Measurements from ENCODE around the gene NCOA3.
A peak's percentile ranks its signal among the peaks of the same experiment; 100 is the strongest.

NCOA3 gene

DNA sequence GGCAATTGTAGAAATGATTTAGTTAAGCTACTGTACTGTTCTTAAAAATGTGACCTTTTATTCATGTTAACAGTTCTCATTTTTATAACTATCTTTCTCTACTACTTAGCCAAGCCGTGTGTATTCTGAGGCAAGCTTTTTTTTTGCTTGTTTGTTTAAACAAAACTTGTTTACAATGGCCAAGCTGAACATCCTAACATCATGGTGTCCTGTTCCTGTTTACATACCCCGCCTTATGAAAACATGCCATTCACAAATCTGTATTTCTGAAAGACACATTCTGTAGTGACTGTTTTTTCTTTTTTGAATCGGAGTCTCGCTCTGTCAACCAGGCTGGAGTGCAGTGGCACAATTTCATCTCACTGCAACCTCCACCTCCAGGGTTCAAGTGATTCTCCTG lies 140.9 kb downstream of the NCOA3 start:
- no peak for DNase-seq

DNA sequence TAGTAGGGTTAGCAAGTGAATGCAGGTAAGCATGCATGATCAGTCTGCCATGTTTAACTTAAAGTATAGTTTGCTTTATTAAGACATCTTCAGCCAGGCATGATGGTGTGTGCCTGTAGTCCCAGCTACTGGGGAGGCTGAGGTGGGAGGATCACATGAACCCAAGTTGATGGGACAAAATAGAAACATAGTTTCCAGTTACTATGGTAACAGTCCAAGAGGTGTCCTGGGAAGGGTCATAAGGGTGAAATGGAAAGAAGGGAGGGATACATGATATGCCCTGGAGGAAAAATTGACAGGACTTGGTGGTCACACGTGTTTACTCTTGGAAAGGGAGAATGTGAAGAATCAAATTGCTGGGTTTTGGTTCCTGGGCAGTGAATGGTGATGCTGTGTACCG lies 143.9 kb downstream of the NCOA3 start:
- no peak for DNase-seq

DNA sequence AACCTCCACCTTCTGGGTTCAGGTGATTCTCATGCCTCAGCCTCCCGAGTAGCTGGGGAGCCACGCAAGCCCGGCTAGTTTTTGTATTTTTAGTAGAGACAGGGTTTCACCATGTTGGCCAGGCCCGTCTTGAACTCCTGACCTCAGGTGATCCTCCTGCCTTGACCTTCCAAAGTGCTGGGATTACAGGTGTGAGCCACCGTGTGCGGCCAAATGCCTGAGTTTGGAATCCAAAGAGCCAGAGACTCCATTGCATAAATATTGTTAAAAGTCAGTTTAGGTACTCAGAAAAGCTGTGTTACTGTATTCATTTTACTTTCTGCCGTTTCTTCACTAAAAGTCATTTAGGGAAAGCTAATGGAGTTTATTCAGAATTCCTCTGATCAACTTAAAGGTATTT lies 146.3 kb downstream of the NCOA3 start:
- no peak for DNase-seq

DNA sequence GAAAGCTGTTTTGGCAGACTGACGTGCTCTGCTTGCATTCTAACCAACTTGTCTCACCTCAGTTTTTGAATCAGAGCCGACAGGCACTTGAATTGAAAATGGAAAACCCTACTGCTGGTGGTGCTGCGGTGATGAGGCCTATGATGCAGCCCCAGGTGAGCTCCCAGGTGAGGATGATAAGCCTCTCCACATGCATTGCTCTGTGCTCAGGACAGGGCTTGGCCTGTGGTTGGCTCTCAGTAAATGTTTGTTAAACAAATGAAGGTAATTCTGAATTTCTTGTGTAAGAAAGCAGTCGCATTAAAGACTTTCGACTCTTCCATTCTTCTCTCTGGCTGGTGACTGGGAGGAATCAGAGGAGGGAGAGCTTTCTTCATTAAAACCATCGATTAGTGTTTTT lies 147.3 kb downstream of the NCOA3 start:
- DNase-seq = no peak

DNA sequence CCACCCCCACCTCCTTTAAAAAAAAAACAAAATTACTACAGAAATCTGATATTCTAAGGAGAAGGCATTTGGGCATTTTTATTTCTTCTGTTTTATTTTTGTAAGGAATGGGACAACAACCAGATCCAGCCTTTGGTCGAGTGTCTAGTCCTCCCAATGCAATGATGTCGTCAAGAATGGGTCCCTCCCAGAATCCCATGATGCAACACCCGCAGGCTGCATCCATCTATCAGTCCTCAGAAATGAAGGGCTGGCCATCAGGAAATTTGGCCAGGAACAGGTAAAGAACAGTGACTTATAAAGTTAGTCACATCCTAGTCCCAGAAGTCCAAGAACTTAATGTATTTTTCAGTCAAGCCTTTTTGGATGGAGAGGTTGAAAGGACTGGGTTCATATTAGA lies 150.6 kb downstream of the NCOA3 start:
- no peak for DNase-seq

DNA sequence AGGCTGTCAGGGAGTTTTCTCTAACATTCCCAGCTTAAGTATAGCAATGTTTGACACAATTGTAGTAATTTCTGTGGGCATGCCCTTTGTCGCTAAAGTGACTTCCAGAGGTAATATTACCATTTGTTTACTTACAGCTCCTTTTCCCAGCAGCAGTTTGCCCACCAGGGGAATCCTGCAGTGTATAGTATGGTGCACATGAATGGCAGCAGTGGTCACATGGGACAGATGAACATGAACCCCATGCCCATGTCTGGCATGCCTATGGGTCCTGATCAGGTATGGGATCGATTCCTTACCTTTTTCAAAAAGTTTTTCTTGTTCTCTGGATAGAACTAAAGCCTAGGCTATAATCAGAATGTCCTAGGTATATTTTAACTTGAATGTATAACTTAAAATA lies 151.1 kb downstream of the NCOA3 start:
- DNase-seq = no peak

DNA sequence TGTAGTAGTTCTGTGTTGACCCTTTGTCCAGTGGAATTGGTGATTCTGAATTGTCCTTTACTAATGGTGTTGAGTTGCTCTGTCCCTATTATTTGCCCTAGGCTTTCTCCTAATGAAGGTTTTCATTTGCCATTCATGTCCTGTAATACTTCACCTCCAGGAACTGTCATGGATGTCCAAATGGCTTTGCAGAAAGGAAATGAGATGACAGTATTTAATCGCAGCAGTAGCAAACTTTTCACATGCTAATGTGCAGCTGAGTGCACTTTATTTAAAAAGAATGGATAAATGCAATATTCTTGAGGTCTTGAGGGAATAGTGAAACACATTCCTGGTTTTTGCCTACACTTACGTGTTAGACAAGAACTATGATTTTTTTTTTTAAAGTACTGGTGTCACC lies 152.2 kb downstream of the NCOA3 start:
- no peak for DNase-seq

DNA sequence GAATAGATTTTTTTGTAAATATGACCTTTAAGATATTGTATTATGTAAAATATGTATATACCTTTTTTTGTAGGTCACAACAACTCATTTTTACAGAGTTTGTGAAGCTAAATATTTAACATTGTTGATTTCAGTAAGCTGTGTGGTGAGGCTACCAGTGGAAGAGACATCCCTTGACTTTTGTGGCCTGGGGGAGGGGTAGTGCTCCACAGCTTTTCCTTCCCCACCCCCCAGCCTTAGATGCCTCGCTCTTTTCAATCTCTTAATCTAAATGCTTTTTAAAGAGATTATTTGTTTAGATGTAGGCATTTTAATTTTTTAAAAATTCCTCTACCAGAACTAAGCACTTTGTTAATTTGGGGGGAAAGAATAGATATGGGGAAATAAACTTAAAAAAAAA lies 152.7 kb downstream of the NCOA3 start:
- DNase-seq = no peak

DNA sequence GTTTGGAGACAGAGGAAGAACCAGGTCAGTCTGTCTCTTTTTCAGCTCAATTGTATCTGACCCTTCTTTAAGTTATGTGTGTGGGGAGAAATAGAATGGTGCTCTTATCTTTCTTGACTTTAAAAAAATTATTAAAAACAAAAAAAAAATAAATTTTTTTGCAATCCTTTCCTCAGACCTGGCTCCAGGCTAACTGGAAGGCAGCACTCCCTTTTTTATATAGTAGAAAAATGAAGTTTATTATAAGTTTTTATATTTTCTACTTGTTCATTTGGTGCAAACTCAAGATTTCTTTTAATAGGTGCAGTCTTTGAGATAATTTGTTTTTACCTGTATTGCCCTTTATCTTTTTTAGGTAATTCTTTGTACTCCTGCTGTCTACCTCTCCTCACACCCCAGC lies 153.9 kb downstream of the NCOA3 start:
- DNase-seq = no peak

DNA sequence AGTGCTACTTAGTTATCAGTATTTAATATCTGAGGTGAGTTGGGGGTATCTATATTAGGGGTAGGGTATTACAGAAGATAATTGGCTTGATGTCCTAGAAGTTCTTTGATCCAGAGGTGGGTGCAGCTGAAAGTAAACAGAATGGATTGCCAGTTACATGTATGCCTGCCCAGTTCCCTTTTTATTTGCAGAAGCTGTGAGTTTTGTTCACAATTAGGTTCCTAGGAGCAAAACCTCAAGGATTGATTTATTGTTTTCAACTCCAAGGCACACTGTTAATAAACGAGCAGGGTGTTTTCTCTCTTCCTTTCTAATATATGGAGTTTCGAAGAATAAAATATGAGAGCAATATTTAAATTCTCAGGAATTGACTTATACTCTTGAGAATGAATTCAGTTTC lies 154.6 kb downstream of the NCOA3 start:
- no peak for DNase-seq

DNA sequence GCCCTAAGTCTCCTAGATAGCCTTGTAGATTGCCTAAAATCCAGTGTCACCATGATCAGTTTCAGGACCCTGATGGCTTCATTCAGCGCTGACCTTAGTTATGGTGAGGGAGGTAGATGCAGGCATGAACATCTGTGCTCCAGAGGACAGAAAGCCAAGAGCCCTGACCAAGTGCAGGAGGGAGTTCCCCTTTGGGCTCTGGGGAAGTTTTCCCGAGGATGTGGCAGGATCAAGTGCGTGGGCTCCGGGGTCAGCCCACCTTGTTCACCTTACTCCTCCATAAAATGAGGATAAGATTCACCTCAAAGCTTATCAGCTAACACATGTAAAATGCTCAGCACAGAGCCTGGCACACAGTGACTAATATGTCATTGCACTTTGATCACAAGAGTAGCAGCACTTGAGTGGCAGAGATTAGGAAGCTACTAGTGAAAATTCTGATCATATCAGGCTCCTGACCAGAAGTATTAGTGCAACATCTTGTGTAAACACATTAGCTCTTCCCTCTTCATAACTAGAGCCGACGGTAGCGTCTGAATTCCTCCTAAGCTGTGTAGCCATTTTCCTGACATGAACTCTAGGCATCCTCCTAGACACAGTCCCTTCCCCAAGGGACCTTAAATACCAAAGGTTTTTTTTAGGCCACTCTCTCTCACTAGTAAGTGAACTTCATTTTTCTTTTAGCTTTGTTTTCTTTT lies 158.4 kb downstream of the NCOA3 start:
- no peak for DNase-seq

DNA sequence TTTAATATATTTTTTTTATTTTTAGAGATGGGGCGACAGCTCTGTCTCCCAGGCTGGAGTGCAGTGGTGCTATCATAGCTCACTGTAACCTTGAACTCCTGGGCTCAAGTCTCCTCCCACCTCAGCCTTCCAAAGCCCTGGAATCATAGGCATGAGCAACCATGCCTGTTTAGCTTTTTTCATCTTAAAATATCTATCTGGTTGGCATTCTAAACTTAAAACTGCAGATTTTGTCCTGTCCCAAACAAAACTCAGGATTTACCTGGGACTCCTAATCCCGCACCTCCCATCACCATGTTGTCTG lies 158.9 kb downstream of the NCOA3 start:
- no peak for DNase-seq

DNA sequence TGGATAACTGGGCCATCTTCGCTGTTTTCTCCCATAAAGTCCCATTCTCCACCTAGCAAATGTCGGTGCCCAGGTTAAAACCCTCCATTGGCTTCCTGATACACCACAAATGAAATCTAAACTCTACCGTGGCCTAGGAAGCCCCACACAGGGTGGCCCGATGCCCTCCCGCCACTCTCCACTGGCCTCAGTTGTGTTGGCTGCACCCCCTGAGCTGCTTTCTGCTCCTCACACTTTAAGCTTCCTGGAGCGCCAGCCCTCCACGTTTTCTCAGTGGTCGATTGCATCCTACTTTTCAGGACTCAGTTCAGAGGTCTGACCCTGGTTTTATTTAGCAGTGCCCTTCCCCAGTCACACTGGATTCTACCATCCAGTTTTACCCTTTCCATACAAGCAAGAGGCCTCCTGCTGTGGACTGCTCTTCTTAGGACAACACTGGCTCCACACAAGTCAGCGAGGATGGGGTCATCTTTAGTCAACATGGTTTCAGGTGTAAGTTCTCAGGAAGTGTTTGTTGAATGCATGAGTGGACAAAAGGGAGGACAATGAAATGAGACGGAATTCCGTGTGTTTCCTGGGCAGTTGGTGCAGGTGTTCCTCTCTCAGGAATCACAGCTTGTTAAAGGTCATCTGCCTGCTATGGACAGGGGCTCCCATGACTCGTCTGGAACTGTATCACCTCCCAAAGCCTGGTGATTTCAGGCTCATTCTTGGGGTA lies 159.5 kb downstream of the NCOA3 start:
- no peak for DNase-seq

DNA sequence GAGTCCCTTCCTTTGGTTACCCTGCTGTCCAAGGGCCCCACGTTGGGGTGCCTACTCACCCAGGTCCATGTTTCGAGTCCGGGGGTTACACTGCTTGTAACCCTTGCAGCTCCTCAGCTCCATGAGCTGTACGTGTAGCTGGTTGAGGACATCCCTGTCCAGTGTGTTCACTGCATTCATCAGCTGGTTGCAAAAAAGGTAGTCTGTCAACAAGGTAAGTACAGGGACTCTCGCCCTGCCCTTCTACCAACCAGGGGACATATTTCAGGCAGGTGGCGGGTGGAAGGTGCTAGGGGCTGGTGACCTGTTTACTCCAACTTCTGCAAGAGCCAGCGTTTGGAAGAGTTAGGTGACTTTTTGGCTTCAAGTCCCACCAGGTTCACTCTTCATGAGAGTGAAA lies 160.0 kb downstream of the NCOA3 start:
- no peak for DNase-seq

DNA sequence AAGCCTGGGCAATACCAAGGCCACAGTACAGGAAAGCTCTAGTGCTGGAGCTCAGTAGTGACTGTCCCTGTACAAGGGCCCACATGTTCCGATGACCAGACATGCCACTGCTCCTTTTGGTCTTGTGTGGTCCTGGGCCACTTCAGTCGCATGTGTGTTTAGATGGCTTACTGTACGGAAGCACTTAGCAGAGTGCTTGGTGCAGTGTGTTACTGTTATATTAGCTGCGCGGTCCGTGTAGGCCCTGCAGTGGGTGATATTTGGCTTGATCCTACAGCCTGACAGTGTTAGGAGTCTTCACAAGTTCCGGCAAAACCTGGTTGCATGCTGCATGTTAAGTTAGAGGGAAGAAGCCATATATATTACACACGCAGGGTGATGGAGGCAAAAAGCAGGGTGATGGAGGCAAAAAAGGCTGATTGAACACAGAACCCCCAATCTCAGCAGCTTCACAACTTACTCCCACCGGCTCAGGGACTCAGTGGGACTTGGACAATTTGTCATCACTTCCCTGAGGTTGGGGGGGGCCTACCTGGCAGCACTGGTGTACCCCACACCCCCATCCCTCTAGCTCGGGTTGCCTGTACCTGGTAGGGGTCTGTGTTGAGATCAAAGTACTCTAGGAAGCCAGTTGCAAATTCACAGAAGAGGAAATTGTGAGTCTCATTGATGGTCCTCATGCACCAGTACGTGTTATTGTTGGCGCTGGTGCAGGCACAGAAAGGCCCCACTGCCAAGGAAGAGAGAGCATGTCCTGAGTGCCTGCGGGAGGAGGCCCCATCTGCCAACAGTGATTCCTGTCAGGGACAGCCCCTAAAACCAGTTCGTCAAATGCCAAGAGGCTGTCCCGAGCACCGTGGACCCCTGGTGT lies 161.0 kb downstream of the NCOA3 start:
- DNase-seq = no peak

DNA sequence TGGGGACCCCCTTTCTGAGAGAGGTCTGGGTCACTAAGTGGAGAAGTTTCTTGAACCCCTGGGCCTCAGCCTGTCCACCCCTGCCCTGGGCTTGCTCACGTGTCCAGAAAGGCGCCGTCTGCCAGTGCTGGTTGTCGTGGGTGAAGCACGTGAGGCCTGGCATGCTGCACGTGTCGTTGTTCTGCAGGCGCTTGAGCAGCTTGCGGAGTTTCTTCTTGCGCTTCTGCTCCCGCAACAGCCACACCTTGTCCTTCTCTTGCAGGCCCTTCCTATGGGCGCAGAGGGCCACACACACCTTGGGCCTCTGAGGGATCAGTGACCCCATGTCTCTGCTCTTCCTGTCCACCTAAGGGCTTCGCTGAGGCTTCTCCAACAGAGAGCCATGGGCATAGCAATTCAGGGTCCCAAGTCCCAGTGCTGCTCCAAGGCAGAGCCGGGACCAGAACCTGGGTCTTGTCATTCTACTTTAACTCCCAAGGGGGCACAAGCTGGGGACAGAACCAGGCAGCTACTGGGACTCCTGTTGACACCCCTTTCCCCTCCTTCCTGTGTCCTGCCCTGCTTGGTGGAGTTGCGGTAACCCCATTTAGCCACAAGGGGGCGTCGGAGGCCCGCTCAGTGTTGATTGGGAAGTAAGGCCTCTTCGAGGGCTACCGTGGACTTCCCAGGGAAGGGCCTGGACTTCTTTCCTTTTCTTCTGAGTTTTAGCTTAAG lies 161.8 kb downstream of the NCOA3 start:
- DNase-seq = peak; percentile 66

DNA sequence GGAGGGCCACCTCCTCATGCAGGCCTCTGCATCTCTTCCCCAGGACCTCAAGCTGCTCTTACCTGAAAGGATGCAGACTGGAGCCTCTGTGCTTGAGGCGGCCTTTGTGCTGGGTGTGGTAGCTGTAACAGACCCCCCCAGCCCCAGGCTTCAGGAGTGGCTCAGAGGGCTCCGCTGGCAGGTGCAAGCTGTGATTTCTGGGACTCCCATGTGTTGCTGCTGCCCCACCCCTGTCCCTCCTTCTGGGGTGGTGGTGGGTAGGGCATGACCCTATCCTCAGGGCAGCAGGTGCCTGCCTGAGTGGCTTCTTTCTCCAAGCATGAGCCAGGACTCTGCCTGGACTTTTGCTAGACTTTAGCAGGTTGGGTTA lies 162.4 kb downstream of the NCOA3 start:
- DNase-seq = no peak

DNA sequence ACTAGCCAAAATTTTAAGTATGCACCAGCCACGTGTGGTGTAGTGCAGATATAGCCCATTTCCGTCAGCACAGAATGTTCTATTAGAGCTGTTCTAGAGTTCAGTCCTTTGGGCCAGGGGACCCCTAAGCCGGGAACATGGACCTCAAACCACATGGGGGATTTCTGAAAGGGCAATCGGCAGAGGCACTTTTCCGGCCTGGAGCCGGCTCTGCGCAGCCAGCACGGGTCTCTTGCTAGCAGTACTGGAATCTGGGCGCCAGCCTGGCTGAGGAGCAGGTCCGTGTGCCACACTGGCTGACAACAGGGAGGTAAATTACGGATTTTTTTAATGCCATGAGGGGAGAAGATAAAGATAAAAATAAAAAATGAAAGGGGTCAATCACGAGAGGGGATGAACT lies 163.1 kb downstream of the NCOA3 start:
- DNase-seq = no peak

DNA sequence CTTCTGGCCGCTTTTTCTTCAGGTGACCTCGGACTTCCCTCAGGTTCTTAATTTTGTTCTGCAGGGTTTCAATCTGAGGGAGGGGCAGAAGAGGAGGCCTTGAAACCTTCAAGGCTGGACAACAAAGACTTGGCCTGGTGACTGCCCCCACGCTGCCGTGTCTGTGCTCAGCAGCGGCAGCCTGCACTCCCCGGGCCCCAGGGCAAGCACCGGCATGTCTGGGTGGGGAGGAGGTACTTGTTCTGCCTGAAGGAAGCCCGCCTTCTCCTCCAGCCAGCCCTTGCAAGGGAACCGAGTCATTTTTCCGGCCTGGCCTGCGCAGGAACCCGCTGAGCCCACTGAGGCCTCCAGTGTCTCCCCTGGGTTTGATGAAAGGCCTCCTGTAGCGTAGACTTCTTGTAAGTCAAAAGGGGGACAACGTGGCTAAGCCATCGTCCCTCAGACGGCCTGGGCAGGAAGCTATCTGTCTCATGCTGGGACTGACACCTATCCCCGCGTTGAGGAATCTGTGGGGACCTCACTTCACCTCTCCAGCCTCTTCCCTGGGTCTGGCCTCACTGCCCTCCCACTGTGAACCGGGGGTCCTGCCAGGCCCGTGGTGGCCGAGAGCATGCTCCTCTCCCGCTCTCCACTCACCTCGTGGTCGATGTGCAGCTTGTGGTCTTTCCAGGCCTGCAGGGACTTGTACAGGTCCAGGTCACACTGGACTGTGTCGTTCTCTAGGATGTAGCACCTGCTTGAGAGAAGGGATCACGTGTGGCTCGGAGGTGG lies 163.7 kb downstream of the NCOA3 start:
- no peak for DNase-seq

DNA sequence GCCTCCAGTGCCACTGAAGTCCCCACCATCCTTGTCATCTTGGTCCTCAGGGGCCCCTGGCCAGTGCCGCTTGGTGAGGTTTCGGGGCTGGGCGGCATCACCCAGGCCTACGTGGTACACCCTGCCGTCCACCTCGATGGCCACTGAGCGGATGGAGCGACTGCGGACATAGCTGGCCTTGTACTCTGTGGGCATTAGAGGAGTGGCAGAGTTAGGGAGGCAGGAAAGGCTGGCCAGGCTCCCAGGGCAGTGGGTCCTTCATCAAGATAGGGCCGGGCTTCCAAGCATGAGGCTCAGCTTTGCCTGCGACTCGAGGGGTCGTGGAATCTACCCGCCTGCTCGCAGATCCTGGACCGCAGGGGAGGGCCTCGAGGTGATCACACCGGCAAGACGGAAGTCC lies 164.6 kb downstream of the NCOA3 start:
- no peak for DNase-seq

DNA sequence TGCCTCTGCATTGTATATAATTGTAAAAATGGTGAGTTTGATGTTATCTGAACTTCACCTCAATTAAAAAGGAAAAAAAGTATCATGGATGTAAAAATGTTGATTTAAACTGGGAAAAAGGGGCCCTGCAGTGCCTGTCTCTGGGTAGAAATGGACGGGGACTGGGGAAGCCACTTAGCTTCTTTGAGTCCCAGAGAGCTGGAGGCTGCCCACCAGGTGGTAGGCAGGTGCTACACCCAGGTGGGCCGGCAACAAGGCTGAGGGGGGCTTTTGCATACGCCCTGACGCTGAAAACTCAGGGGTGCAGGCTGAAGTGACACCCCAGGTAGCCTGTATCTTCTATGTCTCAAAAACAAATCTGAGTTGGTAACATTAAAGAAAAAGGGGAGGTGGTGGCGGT lies 165.4 kb downstream of the NCOA3 start:
- no peak for DNase-seq

DNA sequence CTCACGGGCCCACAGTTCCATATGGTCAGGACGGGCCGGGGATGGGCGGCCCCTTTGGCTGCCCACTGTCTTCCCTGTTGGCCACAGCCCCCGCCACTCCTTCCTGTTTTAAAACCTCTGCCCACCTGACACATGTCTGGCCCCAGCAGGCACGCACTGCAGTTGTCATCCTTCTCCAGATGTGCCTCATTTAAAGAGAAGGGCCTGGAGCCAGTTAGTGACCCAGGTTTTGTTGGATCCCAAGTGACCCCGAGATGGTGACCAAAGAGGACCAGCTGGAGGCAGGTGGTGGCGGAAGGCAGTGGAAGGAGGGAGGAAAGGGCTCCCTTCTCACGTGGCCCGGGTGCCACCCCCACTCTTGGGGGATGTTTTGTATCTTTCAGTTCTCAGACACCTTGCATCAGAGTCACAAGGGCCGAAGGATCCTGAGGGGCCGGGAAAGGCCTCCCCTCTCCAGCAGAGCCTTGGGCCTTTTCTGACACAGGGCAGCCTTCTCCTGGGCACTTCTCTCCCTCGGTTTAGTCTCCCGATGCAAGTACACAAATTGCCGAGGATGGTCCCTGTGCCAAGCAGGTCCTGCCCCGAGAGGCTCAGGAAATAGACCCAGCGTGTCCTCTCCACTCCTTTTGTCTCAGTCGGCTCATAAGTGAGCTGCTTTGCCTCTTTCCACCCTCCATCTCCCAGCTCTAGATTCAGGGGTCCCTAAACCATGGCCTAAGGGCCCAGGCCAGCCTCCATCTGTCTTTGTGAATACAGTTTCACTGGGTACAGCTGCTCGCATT lies 166.0 kb downstream of the NCOA3 start:
- no peak for DNase-seq

All from activated naive CD4-positive, alpha-beta T cell treated with anti-CD3 and anti-CD28 coated beads, Interleukin-2, amount 50 U/mL, for 16 hours (primary cell).